ENCODE results near the gene GRIFIN.

- TF ChIP-seq CTCF (IDR thresholded peaks at IDR 0.05), result no peak
- TF ChIP-seq JUN (IDR thresholded peaks at IDR 0.05), result no peak
- no peak for TF ChIP-seq POLR2AphosphoS2 (conservative IDR thresholded peaks at IDR 0.05; ENCODE audit: low read length)
- TF ChIP-seq NFE2L2 (conservative IDR thresholded peaks at IDR 0.05; ENCODE audit: low read length), result no peak
- TF ChIP-seq KDM1A (IDR thresholded peaks at IDR 0.05; ENCODE audit: low read depth), result no peak
- TF ChIP-seq MAZ (IDR thresholded peaks at IDR 0.05; ENCODE audit: borderline replicate concordance, low read depth, low read length), result no peak
- no peak for TF ChIP-seq CEBPB (IDR thresholded peaks at IDR 0.05)
- TF ChIP-seq HOXA7 (CRISPR knock-in tag; IDR thresholded peaks at IDR 0.05), result no peak
- TF ChIP-seq RAD21 (conservative IDR thresholded peaks at IDR 0.05 in 1 of 2, IDR thresholded peaks at IDR 0.05 in 1 of 2), result no peak
- no peak for TF ChIP-seq ESRRA (IDR thresholded peaks at IDR 0.05; ENCODE audit: borderline replicate concordance, low read length)
- no peak for TF ChIP-seq USF2 (IDR thresholded peaks at IDR 0.05)
- no peak for TF ChIP-seq HDAC2 (IDR thresholded peaks at IDR 0.05)
- no peak for TF ChIP-seq REST (IDR thresholded peaks at IDR 0.05)
- TF ChIP-seq CBX8 (IDR thresholded peaks at IDR 0.05), result no peak
Observed at GRCh38 chr7:2462731-2463130, 13.5 kb downstream of the GRIFIN start.

All from A549 (cell line).